GM10266 (cell line): ENCODE measurements around the gene SBK1.

Experiments used
- DNase-seq: peaks from one replicate; pipeline ENCODE4 v3.0.0; 2012; ENCODE audit errors: extremely low spot score
- CTCF ChIP-seq: IDR thresholded peaks from 2 replicates; pipeline ENCODE4 v1.5.1; 2012; ENCODE audit warnings: mild to moderate bottlenecking, low read depth; ENCODE audit not compliant: control insufficient read depth, insufficient read depth; ENCODE audit errors: missing control alignments

The SBK1 gene

GRCh38 chr16:28313587-28313986, 21.3 kb downstream of the SBK1 start:
- DNase-seq, result no peak
- TF ChIP-seq CTCF, result no peak

GRCh38 chr16:28316054-28316453, 23.7 kb downstream of the SBK1 start:
- DNase-seq, result no peak
- TF ChIP-seq CTCF, result no peak

- DNase-seq, result peak; percentile 82
Observed at GRCh38 chr16:28317040-28317880, 24.9 kb downstream of the SBK1 start.

GRCh38 chr16:28318042-28318744, 25.9 kb downstream of the SBK1 start:
- no peak for TF ChIP-seq CTCF
- DNase-seq, result no peak

More at GRCh38 chr16:28317040-28317880, 24.9 kb downstream of the SBK1 start:
- TF ChIP-seq CTCF, result peak; percentile 90

GRCh38 chr16:28319476-28320022, 27.2 kb downstream of the SBK1 start:
- TF ChIP-seq CTCF, result no peak
- no peak for DNase-seq

GRCh38 chr16:28320023-28320561, 27.8 kb downstream of the SBK1 start:
- no peak for TF ChIP-seq CTCF

GRCh38 chr16:28320741-28321140, 28.4 kb downstream of the SBK1 start:
- DNase-seq, result no peak
- TF ChIP-seq CTCF, result no peak

More at GRCh38 chr16:28320023-28320561, 27.8 kb downstream of the SBK1 start:
- no peak for DNase-seq
